T-helper 1 cell treated with Interleukin-12 subunit alpha and Interleukin-12 subunit beta and Interleukin-4 antibody, amounts not matched to agents 30 μg/mL and 1 μg/mL, for 36 hours (primary cell): ENCODE results near the gene CMTM8.
"Not testable (repeated sequence)": the region's sequence is repeated elsewhere in the genome, so short reads cannot be mapped to it uniquely, and the experiment has no call there.

Experiments
- H3K27ac Mint-ChIP-seq: one replicate; pipeline ENCODE4 v1.8.0; 2021; ENCODE audit warnings: mild to moderate bottlenecking, mixed read lengths
- H3K27me3 Mint-ChIP-seq: one replicate; pipeline ENCODE4 v1.8.0; 2021; ENCODE audit warnings: low read depth, mixed read lengths
- H3K36me3 Mint-ChIP-seq: one replicate; pipeline ENCODE4 v1.8.0; 2021; ENCODE audit warnings: low read depth, mixed read lengths
- H3K4me1 Mint-ChIP-seq: one replicate; pipeline ENCODE4 v1.8.0; 2021; ENCODE audit warnings: low read depth, mixed read lengths
- H3K4me3 Mint-ChIP-seq: one replicate; pipeline ENCODE4 v1.8.0; 2021; ENCODE audit warnings: mild to moderate bottlenecking, moderate library complexity, mixed read lengths
- H3K9me3 Mint-ChIP-seq: one replicate; pipeline ENCODE4 v1.8.0; 2021; ENCODE audit warnings: mixed read lengths

Gene CMTM8

DNA sequence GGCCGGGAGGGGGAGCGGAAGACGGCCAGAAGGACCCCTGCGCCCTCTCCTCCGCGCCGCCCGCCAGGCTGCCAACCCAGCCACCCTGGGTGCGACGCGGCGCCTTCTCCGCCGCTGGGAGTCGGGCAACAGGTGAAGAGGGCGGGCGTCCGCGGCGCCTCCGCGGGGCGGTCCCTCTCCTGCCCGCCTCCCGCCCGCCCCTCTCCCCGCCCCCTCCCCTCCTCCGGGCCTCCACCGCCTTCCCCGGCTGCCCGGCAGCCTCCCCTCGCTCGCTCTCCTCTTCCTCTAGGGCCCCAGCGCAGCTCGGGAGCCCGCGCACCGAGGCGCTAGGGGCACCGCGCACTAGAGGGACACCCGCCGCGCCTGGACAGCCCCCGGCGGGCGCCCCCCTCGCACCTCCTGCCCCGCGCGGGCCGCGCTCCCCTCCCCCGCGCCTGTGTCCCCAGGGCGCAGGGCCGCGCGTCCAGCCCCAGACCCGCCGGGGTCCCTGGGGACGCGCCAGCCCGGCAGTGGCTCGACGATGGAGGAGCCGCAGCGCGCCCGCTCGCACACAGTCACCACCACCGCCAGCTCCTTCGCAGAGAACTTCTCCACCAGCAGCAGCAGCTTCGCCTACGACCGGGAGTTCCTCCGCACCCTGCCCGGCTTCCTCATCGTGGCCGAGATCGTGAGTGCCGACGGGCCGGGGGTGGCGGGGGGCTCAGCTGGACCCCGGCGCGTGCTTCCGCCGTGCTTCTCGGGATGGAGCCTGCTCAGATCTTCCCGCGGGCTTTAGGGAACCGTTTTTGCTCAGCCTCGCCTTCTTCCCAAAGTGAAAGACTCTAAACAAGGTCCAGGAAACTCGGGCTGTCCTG lies at the start of gene CMTM8:
TSS of gene CMTM8 (plus strand) at position 228 of the 854 bp plus-strand sequence. CDS start at position 521, 293 bp downstream.
- H3K9me3 Mint-ChIP-seq = peaks cover 9% of the 10 kb centered on the region
- peaks cover 17% of the 10 kb centered on the region for H3K4me1 Mint-ChIP-seq
- peak within 1 kb of the TSS; percentile 83 for H3K4me3 Mint-ChIP-seq
- H3K27me3 Mint-ChIP-seq = peaks cover 24% of the 10 kb centered on the region
- H3K27ac Mint-ChIP-seq = peak within 1 kb of the TSS; percentile 41
- H3K36me3 Mint-ChIP-seq = peaks cover 17% of the 10 kb centered on the region

DNA sequence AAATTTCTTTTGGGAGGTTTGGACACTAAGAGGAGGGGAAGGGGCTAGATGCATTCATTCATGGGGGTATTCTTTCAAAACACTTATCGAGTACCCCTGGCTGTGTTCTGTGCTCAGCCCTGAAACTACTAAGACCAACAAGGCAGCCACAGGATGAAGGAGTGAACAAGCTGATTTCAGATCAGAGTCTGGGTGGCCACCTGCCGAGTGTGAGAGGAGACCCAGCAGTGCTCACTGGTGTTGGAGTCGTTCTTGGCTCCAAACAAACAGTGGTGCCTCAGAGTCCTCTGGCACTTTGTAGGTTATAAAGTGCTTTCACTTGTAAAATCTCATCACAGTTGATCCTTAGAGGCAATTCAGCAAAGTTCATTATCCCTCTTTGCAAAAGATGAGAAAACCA lies 48.8 kb upstream of the CMTM8 start:
- H3K4me3 Mint-ChIP-seq = no peak overlapping the region
- H3K36me3 Mint-ChIP-seq = no peaks in the 10 kb centered on the region
- H3K27me3 Mint-ChIP-seq = peaks cover 26% of the 10 kb centered on the region
- H3K27ac Mint-ChIP-seq = no peak overlapping the region
- H3K4me1 Mint-ChIP-seq = peaks cover 3% of the 10 kb centered on the region
- H3K9me3 Mint-ChIP-seq = no peaks in the 10 kb centered on the region

DNA sequence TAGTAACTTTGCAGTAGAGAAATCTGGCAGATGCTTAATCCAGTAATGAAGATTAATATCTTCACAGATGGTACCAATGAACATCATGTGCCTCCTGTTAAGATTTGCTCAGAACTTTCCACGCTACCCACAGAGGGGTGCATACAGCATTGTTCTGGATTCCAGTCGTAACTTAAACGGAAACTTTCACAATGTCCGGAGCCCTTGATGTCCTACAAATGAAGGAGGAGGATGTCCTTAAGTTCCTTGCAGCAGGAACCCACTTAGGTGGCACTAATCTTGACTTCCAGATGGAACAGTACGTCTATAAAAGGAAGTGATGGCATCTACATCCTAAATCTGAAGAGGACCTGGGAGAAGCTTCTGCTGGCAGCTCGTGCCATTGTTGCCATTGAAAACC lies 47.9 kb upstream of the CMTM8 start:
- not testable (repeated sequence) for H3K4me3 Mint-ChIP-seq

DNA sequence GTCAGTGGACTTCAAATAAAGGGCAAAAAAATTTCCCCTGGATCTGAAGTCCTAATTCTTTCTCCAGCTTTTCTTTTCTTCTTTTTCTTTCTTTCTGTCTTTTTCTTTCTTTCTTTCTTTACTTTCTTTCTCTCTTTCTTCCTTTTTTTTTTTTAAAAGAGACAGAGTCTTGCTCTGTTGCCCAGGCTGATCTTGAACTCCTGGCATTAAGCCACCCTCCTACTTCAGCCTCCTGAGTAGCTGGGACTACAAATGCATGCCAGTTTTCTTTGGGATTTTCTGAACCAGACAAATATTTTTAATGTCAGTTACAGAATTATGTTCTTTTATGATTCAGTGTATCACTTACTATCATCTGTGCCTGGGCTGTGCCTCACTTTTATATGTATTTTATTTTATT lies 45.4 kb upstream of the CMTM8 start:
- Mint-ChIP-seq H3K27ac (no peak overlapping the region), H3K4me3 (no peak overlapping the region), H3K4me1 (peaks cover 3% of the 10 kb centered on the region), H3K36me3 (no peaks in the 10 kb centered on the region), H3K27me3 (peaks cover 21% of the 10 kb centered on the region), H3K9me3 (no peaks in the 10 kb centered on the region)

More for the DNA sequence above, 47.9 kb upstream of the CMTM8 start:
- not testable (repeated sequence) for H3K4me1 Mint-ChIP-seq, H3K36me3 Mint-ChIP-seq, H3K9me3 Mint-ChIP-seq, H3K27ac Mint-ChIP-seq
- H3K27me3 Mint-ChIP-seq = peaks cover 26% of the 10 kb centered on the region

GRCh38 chr3:32194653-32195052 lies 43.8 kb upstream of the CMTM8 start:
- Mint-ChIP-seq H3K9me3 (no peaks in the 10 kb centered on the region), H3K36me3 (no peaks in the 10 kb centered on the region), H3K27ac (no peak overlapping the region), H3K4me1 (peaks cover 3% of the 10 kb centered on the region), H3K4me3 (no peak overlapping the region), H3K27me3 (peaks cover 20% of the 10 kb centered on the region)

DNA sequence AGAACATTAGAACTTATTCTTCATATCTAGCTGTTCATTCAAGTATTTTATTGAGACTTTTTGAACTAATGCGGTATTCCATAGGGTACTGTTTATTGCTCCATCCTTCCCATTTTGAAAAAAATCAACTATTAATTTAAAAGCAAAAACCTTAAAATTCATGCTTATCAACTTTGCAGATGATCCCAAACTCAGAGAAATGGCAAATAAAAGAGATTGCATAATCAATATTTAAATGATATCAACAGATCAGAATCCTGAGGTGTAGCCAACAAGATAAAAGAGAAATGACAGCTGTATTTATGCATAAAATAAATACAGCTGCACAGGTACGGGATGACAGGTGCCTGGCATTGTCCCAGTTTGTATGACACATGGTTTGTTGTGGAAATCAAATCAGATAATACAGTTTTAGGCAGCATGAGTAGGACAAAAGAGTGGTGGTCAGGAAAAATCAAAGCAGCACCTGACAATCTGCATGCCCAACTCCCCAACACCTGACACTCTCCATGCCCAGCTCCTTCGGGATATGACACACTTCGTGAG lies 42.4 kb upstream of the CMTM8 start:
- Mint-ChIP-seq H3K4me3 (no peak overlapping the region), H3K9me3 (no peaks in the 10 kb centered on the region), H3K36me3 (no peaks in the 10 kb centered on the region)

GRCh38 chr3:32197991-32198390 lies 40.5 kb upstream of the CMTM8 start:
- Mint-ChIP-seq H3K4me3 (no peak overlapping the region), H3K27ac (no peak overlapping the region), H3K4me1 (no peaks in the 10 kb centered on the region), H3K36me3 (no peaks in the 10 kb centered on the region), H3K27me3 (peaks cover 31% of the 10 kb centered on the region), H3K9me3 (no peaks in the 10 kb centered on the region)

More for the DNA sequence above, 42.4 kb upstream of the CMTM8 start:
- Mint-ChIP-seq H3K4me1 (no peaks in the 10 kb centered on the region), H3K27me3 (peaks cover 20% of the 10 kb centered on the region), H3K27ac (no peak overlapping the region)

DNA sequence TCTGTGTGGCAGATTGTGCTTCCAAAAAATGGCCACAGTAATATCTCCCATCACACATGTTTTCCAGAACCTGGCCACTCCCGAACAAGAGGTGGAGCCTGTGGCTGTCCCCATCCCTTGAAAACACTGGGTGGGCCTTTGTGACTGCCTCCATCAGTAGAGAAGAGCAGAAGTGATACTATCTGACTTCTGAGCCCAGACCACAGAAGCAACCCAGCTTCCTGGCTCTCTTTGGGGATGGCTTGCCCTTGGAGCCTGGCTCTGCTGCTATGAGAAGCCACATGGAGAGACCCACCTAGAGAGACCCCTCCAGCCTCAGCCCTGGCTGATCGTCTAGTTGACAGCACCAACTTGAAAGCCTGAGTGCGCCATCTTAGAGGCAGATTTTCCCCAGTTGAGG lies 39.8 kb upstream of the CMTM8 start:
- Mint-ChIP-seq H3K36me3 (no peaks in the 10 kb centered on the region), H3K4me1 (no peaks in the 10 kb centered on the region), H3K9me3 (no peaks in the 10 kb centered on the region), H3K4me3 (no peak overlapping the region), H3K27me3 (peaks cover 31% of the 10 kb centered on the region), H3K27ac (no peak overlapping the region)

DNA sequence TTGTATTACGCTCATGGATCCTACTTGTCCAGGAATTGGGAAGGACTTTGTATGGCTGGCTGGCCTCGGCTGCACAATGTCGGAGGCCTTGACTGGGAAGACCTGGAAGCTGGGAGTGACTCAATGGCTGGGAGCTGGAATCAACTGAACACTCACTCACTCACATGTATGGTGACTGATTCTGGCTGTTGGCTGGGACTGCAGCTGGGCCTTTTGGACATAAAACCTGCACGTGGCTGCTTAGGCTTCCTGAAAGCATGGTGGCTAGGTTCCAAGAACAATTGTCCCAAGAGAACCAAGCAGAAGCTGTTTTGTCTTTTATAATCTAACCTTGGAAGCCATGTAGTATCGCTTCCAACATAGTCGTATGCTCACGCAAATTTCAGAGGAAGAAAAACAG lies 38.0 kb upstream of the CMTM8 start:
- Mint-ChIP-seq H3K4me1 (no peaks in the 10 kb centered on the region), H3K4me3 (no peak overlapping the region), H3K36me3 (no peaks in the 10 kb centered on the region), H3K27me3 (peaks cover 33% of the 10 kb centered on the region), H3K27ac (no peak overlapping the region), H3K9me3 (no peaks in the 10 kb centered on the region)

GRCh38 chr3:32200992-32201758 lies 37.3 kb upstream of the CMTM8 start:
- H3K4me3 Mint-ChIP-seq = no peak overlapping the region
- no peaks in the 10 kb centered on the region for H3K36me3 Mint-ChIP-seq
- H3K4me1 Mint-ChIP-seq = no peaks in the 10 kb centered on the region
- peaks cover 37% of the 10 kb centered on the region for H3K27me3 Mint-ChIP-seq
- H3K27ac Mint-ChIP-seq = no peak overlapping the region
- no peaks in the 10 kb centered on the region for H3K9me3 Mint-ChIP-seq

DNA sequence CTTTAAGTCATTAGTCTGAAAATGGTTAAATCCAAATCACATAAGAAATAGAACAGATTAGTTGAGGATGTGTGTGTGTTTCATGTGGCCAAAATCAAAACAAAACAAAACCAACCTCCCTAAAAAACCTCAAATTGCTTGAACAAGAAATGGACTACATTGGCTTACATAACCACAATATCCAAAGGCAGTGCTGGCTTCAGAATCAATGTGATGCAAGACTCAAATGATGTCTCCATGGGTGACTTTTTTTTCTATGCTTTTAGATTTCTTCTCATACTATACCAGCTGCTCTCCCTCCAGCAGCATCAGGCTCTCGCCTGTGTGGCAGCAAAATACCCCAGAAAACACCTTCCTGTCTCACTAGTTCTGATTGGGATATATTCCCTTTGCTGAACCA lies 36.0 kb upstream of the CMTM8 start:
- no peak overlapping the region for H3K4me3 Mint-ChIP-seq
- peaks cover 42% of the 10 kb centered on the region for H3K27me3 Mint-ChIP-seq
- H3K27ac Mint-ChIP-seq = no peak overlapping the region
- no peaks in the 10 kb centered on the region for H3K4me1 Mint-ChIP-seq
- no peaks in the 10 kb centered on the region for H3K9me3 Mint-ChIP-seq
- no peaks in the 10 kb centered on the region for H3K36me3 Mint-ChIP-seq

DNA sequence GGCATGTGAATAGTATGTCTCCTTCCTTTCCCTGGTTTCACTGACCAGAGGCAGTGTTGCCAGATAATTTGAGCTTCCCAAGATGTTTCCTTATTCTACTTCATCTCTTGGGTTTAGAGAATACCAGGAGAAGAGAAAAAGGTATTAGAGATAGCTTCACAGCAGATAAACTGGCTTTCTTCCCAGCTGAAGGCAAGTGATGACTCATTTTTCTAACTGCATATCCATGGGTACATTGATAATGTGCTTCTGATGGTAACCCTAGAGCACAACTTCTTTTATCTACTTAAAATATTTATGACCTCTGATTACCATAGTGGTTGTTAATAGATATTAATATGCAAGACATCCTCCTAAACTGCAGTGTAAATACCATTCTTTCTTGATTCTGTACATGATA lies 34.6 kb upstream of the CMTM8 start:
- Mint-ChIP-seq H3K27me3 (peaks cover 40% of the 10 kb centered on the region), H3K9me3 (no peaks in the 10 kb centered on the region), H3K4me1 (no peaks in the 10 kb centered on the region), H3K27ac (no peak overlapping the region), H3K4me3 (no peak overlapping the region), H3K36me3 (no peaks in the 10 kb centered on the region)

GRCh38 chr3:32208447-32208846 lies 30.0 kb upstream of the CMTM8 start:
- Mint-ChIP-seq H3K27me3 (peaks cover 20% of the 10 kb centered on the region), H3K4me3 (no peak overlapping the region), H3K36me3 (no peaks in the 10 kb centered on the region), H3K9me3 (no peaks in the 10 kb centered on the region), H3K27ac (no peak overlapping the region), H3K4me1 (no peaks in the 10 kb centered on the region)

GRCh38 chr3:32215185-32215584 lies 23.3 kb upstream of the CMTM8 start:
- Mint-ChIP-seq H3K36me3 (peaks cover 3% of the 10 kb centered on the region), H3K9me3 (peaks cover 19% of the 10 kb centered on the region), H3K4me1 (no peaks in the 10 kb centered on the region), H3K4me3 (no peak overlapping the region), H3K27me3 (peaks cover 8% of the 10 kb centered on the region), H3K27ac (no peak overlapping the region)
